ENCODE data around the gene C1orf159. TPM values are rescaled to one million over a fixed set of nuclear protein-coding genes. Genes with fewer than 3 reads are reported as not detected.
"Not testable (repeated sequence)": the region's sequence is repeated elsewhere in the genome, so short reads cannot be mapped to it uniquely, and the experiment has no call there.

C1orf159 gene
- total and polyA plus RNA-seq, 2 donors from 2014 or later: 8.6 to 14.8 TPM

DNA sequence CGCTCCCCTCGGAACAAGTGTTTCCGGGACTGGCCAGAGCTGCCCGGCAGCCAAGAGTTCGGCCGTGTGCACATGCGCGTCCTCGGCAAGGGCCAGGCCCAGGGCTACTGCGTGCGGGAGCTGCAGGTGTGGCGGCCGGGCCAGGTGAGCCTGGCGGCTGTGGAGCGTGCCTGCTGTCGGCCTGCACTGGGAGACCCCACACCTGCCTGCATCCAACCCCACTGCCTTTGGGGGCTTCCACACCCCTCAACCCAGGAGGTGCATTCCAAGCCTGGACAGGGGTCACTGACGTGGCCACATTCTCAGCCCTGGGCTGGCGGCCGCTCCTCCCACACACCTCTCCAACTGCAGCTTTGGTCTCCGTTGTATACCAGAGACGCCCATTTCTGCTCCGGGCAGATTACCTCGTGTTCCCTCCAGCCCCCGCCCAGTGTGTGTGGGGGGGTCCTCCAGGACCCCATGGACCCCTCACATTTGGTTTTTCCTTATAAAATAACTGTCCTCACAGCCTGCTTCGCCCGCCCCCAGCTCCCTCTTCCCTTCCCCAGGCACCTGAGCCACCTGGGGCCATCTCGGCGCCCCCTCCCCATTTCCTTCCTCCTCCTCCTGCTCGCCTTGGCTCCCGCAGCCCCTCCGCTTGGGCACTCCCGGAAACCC, 47.9 kb downstream of the C1orf159 start:
- H3K27me3 ChIP-seq (ENCODE audit: control insufficient read depth, insufficient read depth, low read length): peaks cover 2% of the 10 kb centered on the region
- no peaks in the 10 kb centered on the region for H3K9me3 ChIP-seq (ENCODE audit: control insufficient read depth in 2 of 3, insufficient read depth in 1 of 3, low read length in 3 of 3)
- DNase-seq (peak in 4 of 5 donors; percentile 22 to 77 (median 56)), FAIRE-seq (no peak)
- peaks cover 0 to 9% (median 0%) of the 10 kb centered on the region in 3 donors for H3K4me1 ChIP-seq (ENCODE audit: control insufficient read depth in 2 of 3, insufficient read depth in 2 of 3, low read depth in 1 of 3, low read length in 3 of 3)
- H3K4me3 ChIP-seq (ENCODE audit: low read length in 3 of 3): no peak overlapping the region
- H3K36me3 ChIP-seq (ENCODE audit: control insufficient read depth in 2 of 3, insufficient read depth in 3 of 3, low read length in 3 of 3): no peaks in the 10 kb centered on the region
- intact Hi-C loops (cut with DNase I): no loop called here
- H3K9ac ChIP-seq (ENCODE audit: low read length in 3 of 3): no peak overlapping the region
- TF ChIP-seq, protein P1, sequence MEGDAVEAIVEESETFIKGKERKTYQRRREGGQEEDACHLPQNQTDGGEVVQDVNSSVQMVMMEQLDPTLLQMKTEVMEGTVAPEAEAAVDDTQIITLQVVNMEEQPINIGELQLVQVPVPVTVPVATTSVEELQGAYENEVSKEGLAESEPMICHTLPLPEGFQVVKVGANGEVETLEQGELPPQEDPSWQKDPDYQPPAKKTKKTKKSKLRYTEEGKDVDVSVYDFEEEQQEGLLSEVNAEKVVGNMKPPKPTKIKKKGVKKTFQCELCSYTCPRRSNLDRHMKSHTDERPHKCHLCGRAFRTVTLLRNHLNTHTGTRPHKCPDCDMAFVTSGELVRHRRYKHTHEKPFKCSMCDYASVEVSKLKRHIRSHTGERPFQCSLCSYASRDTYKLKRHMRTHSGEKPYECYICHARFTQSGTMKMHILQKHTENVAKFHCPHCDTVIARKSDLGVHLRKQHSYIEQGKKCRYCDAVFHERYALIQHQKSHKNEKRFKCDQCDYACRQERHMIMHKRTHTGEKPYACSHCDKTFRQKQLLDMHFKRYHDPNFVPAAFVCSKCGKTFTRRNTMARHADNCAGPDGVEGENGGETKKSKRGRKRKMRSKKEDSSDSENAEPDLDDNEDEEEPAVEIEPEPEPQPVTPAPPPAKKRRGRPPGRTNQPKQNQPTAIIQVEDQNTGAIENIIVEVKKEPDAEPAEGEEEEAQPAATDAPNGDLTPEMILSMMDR (IDR thresholded peaks at IDR 0.05; ENCODE audit: borderline replicate concordance, extremely low read depth, insufficient read depth): no peak
- peak overlapping the region; percentile 47 to 51 for H3K27ac ChIP-seq (ENCODE audit: low read depth in 2 of 2, low read length in 2 of 2)

DNA sequence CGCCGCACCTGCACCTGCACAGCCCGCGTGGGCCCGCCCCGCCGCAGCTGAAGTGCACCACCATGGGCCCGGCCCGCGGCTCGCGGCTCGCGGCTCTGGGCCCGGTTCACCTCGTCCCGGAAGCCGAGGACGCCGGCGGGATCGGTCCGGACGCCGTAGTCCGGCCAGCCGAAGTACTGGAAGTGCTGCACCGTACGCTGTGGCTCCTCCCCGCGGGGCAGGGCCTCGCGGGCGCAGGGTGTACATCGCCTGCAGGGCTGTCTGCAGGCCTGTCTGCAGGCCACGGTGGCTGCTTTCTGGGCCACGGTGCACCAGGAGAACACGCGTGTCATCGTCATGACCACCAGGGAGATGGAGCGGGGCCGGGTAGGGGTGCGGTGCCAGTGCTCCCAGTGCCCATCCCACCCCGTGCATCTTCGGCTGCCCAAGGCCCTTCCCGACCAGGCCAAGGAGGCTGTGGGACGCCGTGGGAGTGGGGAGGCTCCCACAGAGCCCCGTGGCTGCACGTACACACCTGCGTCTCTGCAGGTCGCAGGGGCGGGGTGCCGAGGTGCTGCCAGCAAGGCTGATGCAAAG, 48.5 kb downstream of the C1orf159 start:
- H3K9ac ChIP-seq (ENCODE audit: low read length in 3 of 3): no peak overlapping the region
- TF ChIP-seq, protein P1 (IDR thresholded peaks at IDR 0.05; ENCODE audit: borderline replicate concordance, extremely low read depth, insufficient read depth): no peak
- peaks cover 2% of the 10 kb centered on the region for H3K27me3 ChIP-seq (ENCODE audit: control insufficient read depth, insufficient read depth, low read length)
- H3K36me3 ChIP-seq (ENCODE audit: control insufficient read depth in 2 of 3, insufficient read depth in 3 of 3, low read length in 3 of 3): no peaks in the 10 kb centered on the region
- FAIRE-seq (no peak), DNase-seq (peak in 1 of 5 donors; percentile 70)
- H3K4me3 ChIP-seq (ENCODE audit: low read length in 3 of 3): no peak overlapping the region
- no peaks in the 10 kb centered on the region for H3K9me3 ChIP-seq (ENCODE audit: control insufficient read depth in 2 of 3, insufficient read depth in 1 of 3, low read length in 3 of 3)
- intact Hi-C loops (cut with DNase I): no loop called here
- H3K27ac ChIP-seq (ENCODE audit: low read depth in 2 of 2, low read length in 2 of 2): peak overlapping the region in 1 of 2 donors; percentile 51
- peaks cover 0 to 9% (median 0%) of the 10 kb centered on the region in 3 donors for H3K4me1 ChIP-seq (ENCODE audit: control insufficient read depth in 2 of 3, insufficient read depth in 2 of 3, low read depth in 1 of 3, low read length in 3 of 3)

DNA sequence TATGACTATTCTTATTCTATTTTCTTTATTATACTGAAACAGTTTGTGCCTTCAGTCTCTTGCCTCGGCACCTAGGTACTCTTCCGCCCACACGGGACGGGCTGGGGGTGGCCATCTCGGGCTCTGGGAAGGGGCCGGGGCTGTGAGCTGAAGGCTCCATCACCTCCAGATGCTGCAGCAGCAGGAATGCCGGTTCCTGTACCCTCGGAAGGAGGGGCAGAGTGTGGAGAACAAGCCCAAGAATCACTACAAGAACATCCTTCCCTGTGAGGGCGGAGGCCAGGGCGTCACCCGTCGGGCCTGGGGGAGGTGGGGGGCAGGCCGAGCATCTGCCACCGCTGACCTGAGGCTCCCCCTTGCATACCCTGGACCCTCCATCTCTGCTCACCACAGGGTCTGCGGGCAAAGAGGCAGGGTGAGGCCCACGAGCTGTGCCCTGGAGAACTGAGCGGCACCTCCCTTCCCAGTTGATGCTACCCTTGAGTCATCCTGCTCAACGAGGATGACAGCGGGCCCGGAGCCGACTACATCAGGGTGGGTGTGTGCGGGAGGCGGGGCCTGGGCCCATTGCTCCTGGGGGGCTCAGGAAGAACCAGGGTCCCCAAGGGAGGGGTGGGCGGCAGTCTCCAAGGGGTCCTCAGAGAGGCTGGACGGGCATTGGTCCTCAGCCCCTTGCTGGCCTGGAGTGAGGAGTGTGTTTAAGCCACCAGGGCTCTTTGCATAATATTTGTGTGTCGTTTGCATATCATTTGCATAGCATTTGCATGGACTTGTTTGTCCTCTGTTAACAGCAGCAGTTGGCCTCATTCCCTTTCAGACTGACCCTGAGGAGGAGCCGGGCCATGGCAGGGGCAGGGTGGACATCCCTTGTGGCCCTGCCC, 49.2 kb downstream of the C1orf159 start:
- intact Hi-C loops (cut with DNase I): no loop called here
- no peak for DNase-seq
- FAIRE-seq: no peak
- Histone ChIP-seq H3K4me3 (ENCODE audit: low read length in 3 of 3) (no peak overlapping the region), H3K27ac (ENCODE audit: low read depth in 2 of 2, low read length in 2 of 2) (no peak overlapping the region), H3K27me3 (ENCODE audit: control insufficient read depth, insufficient read depth, low read length) (peaks cover 2% of the 10 kb centered on the region), H3K9me3 (ENCODE audit: control insufficient read depth in 2 of 3, insufficient read depth in 1 of 3, low read length in 3 of 3) (no peaks in the 10 kb centered on the region), H3K9ac (ENCODE audit: low read length in 3 of 3) (no peak overlapping the region), H3K36me3 (ENCODE audit: control insufficient read depth in 2 of 3, insufficient read depth in 3 of 3, low read length in 3 of 3) (no peaks in the 10 kb centered on the region), H3K4me1 (ENCODE audit: control insufficient read depth in 2 of 3, insufficient read depth in 2 of 3, low read depth in 1 of 3, low read length in 3 of 3) (peaks cover 0 to 9% (median 0%) of the 10 kb centered on the region in 3 donors)
- TF ChIP-seq, protein P1 (IDR thresholded peaks at IDR 0.05; ENCODE audit: borderline replicate concordance, extremely low read depth, insufficient read depth): no peak

DNA sequence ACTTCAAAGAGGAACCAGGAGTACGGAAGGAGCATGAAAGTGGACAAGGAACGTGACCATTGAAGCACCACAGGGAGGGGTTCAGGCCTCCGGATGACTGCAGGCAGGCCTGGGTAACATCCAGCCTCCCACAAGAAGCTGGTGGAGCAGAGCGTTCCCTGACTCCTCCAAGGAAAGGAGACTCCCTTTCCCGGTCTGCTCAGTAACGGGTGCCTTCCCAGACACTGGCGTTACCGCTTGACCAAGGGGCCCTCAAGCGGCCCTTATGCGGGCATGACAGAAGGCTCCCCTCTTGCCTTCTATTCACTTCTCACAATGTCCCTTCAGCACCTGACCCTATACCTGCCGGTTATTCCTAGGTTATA, 50.0 kb downstream of the C1orf159 start:
- FAIRE-seq; H3K9ac ChIP-seq (ENCODE audit: low read length in 3 of 3); H3K27me3 ChIP-seq (ENCODE audit: control insufficient read depth, insufficient read depth, low read length); H3K4me1 ChIP-seq (ENCODE audit: control insufficient read depth in 2 of 3, insufficient read depth in 2 of 3, low read depth in 1 of 3, low read length in 3 of 3); H3K36me3 ChIP-seq (ENCODE audit: control insufficient read depth in 2 of 3, insufficient read depth in 3 of 3, low read length in 3 of 3); H3K4me3 ChIP-seq (ENCODE audit: low read length in 3 of 3); H3K27ac ChIP-seq (ENCODE audit: low read depth in 2 of 2, low read length in 2 of 2); H3K9me3 ChIP-seq (ENCODE audit: control insufficient read depth in 2 of 3, insufficient read depth in 1 of 3, low read length in 3 of 3); intact Hi-C loops (cut with DNase I): not testable (repeated sequence)
- peak in 1 of 5 donors; percentile 30 for DNase-seq

Data from kidney (tissue), 14 donors.